HL-60 (cell line): ENCODE results near the gene CEP162.

Source experiments
- GABPA ChIP-seq: IDR thresholded peaks from 2 replicates; pipeline ENCODE4 v1.6.1; 2012; ENCODE audit warnings: low read depth
- POLR2AphosphoS5 ChIP-seq: IDR thresholded peaks from 2 replicates; pipeline ENCODE4 v1.6.1; 2012; ENCODE audit warnings: low read depth
- SPI1 ChIP-seq: IDR thresholded peaks from 2 replicates; pipeline ENCODE4 v1.6.1; 2012; ENCODE audit warnings: low read depth, mild to moderate bottlenecking, borderline replicate concordance
- TF ChIP-seq, protein P1 (sequence below): IDR thresholded peaks from one replicate; pipeline ENCODE4 v1.5.1; 2011; ENCODE audit warnings: low read length, control low read depth, inconsistent platforms; ENCODE audit not compliant: insufficient read depth
- TF ChIP-seq, protein P2 (sequence below): IDR thresholded peaks from 2 replicates; pipeline ENCODE4 v1.6.1; 2012; ENCODE audit warnings: low read depth; ENCODE audit not compliant: insufficient replicate concordance

DNA sequence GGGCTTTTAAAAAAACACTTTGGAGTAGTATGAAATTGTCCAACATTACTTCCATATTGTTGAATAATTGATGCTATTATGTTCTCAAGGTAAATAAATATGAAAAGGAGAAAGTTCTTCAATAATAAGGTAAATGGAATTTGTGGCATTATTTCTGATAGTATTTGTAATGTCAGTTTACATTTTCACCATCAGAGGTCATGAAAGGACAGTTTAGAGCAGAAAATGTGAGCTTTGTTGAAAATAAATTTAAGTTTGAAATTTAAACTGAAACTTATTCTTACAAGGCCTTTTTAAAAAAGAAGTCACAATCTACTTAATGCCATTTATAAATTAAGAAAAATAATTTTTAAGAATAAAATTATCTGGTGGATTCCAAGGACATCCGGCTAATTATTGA lies 15.8 kb upstream of the CEP162 start:
- TF ChIP-seq, protein P1, sequence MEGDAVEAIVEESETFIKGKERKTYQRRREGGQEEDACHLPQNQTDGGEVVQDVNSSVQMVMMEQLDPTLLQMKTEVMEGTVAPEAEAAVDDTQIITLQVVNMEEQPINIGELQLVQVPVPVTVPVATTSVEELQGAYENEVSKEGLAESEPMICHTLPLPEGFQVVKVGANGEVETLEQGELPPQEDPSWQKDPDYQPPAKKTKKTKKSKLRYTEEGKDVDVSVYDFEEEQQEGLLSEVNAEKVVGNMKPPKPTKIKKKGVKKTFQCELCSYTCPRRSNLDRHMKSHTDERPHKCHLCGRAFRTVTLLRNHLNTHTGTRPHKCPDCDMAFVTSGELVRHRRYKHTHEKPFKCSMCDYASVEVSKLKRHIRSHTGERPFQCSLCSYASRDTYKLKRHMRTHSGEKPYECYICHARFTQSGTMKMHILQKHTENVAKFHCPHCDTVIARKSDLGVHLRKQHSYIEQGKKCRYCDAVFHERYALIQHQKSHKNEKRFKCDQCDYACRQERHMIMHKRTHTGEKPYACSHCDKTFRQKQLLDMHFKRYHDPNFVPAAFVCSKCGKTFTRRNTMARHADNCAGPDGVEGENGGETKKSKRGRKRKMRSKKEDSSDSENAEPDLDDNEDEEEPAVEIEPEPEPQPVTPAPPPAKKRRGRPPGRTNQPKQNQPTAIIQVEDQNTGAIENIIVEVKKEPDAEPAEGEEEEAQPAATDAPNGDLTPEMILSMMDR, result no peak
- TF ChIP-seq POLR2AphosphoS5, result no peak
- TF ChIP-seq, protein P2, sequence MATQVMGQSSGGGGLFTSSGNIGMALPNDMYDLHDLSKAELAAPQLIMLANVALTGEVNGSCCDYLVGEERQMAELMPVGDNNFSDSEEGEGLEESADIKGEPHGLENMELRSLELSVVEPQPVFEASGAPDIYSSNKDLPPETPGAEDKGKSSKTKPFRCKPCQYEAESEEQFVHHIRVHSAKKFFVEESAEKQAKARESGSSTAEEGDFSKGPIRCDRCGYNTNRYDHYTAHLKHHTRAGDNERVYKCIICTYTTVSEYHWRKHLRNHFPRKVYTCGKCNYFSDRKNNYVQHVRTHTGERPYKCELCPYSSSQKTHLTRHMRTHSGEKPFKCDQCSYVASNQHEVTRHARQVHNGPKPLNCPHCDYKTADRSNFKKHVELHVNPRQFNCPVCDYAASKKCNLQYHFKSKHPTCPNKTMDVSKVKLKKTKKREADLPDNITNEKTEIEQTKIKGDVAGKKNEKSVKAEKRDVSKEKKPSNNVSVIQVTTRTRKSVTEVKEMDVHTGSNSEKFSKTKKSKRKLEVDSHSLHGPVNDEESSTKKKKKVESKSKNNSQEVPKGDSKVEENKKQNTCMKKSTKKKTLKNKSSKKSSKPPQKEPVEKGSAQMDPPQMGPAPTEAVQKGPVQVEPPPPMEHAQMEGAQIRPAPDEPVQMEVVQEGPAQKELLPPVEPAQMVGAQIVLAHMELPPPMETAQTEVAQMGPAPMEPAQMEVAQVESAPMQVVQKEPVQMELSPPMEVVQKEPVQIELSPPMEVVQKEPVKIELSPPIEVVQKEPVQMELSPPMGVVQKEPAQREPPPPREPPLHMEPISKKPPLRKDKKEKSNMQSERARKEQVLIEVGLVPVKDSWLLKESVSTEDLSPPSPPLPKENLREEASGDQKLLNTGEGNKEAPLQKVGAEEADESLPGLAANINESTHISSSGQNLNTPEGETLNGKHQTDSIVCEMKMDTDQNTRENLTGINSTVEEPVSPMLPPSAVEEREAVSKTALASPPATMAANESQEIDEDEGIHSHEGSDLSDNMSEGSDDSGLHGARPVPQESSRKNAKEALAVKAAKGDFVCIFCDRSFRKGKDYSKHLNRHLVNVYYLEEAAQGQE, result no peak
- TF ChIP-seq GABPA, result no peak
- TF ChIP-seq SPI1, result no peak
